ENCODE measurements around the gene DCAF4.

DNA sequence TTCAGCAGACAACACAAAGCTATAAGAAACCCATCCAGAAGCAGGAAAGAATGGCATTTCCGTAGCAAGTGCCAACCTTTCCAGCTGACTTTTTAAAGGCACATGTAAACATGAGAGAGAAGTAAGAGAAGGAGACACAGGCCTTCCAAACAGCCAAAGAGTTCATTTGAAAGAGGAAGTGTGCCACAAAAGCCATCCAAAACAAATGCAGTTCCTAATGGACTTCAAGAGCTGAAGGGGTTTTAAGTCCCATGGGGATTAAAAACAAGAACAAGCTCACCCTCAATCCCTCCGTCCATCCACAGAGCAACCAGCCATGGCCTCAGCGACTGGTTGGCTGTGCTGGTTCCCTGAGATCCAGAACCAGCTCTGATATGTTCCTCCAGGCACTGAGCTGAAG, 27.8 kb upstream of the DCAF4 start:
- TF ChIP-seq, protein P1, sequence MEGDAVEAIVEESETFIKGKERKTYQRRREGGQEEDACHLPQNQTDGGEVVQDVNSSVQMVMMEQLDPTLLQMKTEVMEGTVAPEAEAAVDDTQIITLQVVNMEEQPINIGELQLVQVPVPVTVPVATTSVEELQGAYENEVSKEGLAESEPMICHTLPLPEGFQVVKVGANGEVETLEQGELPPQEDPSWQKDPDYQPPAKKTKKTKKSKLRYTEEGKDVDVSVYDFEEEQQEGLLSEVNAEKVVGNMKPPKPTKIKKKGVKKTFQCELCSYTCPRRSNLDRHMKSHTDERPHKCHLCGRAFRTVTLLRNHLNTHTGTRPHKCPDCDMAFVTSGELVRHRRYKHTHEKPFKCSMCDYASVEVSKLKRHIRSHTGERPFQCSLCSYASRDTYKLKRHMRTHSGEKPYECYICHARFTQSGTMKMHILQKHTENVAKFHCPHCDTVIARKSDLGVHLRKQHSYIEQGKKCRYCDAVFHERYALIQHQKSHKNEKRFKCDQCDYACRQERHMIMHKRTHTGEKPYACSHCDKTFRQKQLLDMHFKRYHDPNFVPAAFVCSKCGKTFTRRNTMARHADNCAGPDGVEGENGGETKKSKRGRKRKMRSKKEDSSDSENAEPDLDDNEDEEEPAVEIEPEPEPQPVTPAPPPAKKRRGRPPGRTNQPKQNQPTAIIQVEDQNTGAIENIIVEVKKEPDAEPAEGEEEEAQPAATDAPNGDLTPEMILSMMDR (IDR thresholded peaks at IDR 0.05), result no peak
- TF ChIP-seq POLR2A (IDR thresholded peaks at IDR 0.05), result no peak

All from esophagus squamous epithelium (tissue), 4 donors.